ENCODE results near the gene NFKBIE.

DNA sequence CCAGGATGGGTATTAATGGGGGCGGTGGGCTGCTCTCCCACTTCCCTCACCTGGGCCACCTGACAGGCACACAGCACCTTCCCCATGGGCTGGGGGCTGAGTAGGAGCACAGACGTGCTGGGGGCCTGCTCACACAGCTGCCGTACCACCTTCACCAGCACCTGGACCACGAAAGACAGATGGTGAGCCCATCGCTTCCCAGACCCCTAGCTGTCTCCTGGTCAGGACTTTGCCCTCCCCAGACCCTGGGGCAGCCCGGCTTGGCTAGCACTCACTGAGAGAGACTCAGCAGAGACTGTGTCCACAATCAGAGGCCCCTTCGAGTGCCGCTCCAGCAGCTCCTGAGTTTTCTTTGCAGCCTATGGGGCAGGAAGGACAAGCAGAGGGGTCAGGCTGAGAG is 35.8 kb upstream of the NFKBIE start:
- no peak for TF ChIP-seq CHCHD3 (CRISPR knock-in tag; IDR thresholded peaks at IDR 0.05)
- TF ChIP-seq ZNF883 (CRISPR knock-in tag; IDR thresholded peaks at IDR 0.05; ENCODE audit: not compliant biosample characterization): no peak
- TF ChIP-seq SIN3A (IDR thresholded peaks at IDR 0.05; ENCODE audit: borderline replicate concordance, low read depth, low read length): no peak
- no peak for TF ChIP-seq ZNF256 (CRISPR knock-in tag; conservative IDR thresholded peaks at IDR 0.05)
- no peak for TF ChIP-seq CEBPB (IDR thresholded peaks at IDR 0.05; ENCODE audit: borderline replicate concordance, low read depth, low read length)
- TF ChIP-seq NBN (conservative IDR thresholded peaks at IDR 0.05): no peak
- no peak for TF ChIP-seq NR2C2 (CRISPR knock-in tag; IDR thresholded peaks at IDR 0.05; ENCODE audit: borderline replicate concordance)
- TF ChIP-seq, protein P1, sequence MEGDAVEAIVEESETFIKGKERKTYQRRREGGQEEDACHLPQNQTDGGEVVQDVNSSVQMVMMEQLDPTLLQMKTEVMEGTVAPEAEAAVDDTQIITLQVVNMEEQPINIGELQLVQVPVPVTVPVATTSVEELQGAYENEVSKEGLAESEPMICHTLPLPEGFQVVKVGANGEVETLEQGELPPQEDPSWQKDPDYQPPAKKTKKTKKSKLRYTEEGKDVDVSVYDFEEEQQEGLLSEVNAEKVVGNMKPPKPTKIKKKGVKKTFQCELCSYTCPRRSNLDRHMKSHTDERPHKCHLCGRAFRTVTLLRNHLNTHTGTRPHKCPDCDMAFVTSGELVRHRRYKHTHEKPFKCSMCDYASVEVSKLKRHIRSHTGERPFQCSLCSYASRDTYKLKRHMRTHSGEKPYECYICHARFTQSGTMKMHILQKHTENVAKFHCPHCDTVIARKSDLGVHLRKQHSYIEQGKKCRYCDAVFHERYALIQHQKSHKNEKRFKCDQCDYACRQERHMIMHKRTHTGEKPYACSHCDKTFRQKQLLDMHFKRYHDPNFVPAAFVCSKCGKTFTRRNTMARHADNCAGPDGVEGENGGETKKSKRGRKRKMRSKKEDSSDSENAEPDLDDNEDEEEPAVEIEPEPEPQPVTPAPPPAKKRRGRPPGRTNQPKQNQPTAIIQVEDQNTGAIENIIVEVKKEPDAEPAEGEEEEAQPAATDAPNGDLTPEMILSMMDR (CRISPR knock-in tag; IDR thresholded peaks at IDR 0.05): no peak
- no peak for TF ChIP-seq EHMT2 (IDR thresholded peaks at IDR 0.05; ENCODE audit: borderline replicate concordance, low read depth, low read length)
- TF ChIP-seq TRIM24 (CRISPR knock-in tag; IDR thresholded peaks at IDR 0.05): no peak
- no peak for TF ChIP-seq HDAC6 (IDR thresholded peaks at IDR 0.05; ENCODE audit: low read depth, low read length)
- TF ChIP-seq RAD21 (CRISPR knock-in tag; IDR thresholded peaks at IDR 0.05): no peak
- TF ChIP-seq, protein P2, sequence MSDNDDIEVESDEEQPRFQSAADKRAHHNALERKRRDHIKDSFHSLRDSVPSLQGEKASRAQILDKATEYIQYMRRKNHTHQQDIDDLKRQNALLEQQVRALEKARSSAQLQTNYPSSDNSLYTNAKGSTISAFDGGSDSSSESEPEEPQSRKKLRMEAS (IDR thresholded peaks at IDR 0.05): no peak

Data from HepG2 (cell line).